ENCODE data around the gene NBAS.
"Not testable (repeated sequence)": the region's sequence is repeated elsewhere in the genome, so short reads cannot be mapped to it uniquely, and the experiment has no call there.

Gene NBAS

GRCh38 chr2:15520346-15520745, 40.8 kb downstream of the NBAS start:
- DNase-seq, result no peak

- DNase-seq, result not testable (repeated sequence)
These were observed 42.4 kb downstream of the NBAS start for GRCh38 chr2:15518759-15519158.

GRCh38 chr2:15517793-15518192, 43.3 kb downstream of the NBAS start:
- DNase-seq, result no peak

GRCh38 chr2:15511686-15512085, 49.4 kb downstream of the NBAS start:
- no peak for DNase-seq

- DNase-seq, result no peak
These were observed 50.6 kb downstream of the NBAS start for GRCh38 chr2:15510552-15510951.

- DNase-seq, result no peak
These were observed 51.0 kb downstream of the NBAS start for GRCh38 chr2:15510131-15510530.

GRCh38 chr2:15507697-15508096, 53.4 kb downstream of the NBAS start:
- no peak for DNase-seq

GRCh38 chr2:15507061-15507460, 54.1 kb downstream of the NBAS start:
- DNase-seq, result no peak

- DNase-seq, result no peak
These were observed 54.8 kb downstream of the NBAS start for GRCh38 chr2:15506229-15506819.

- no peak for DNase-seq
These were observed 56.1 kb downstream of the NBAS start for GRCh38 chr2:15504882-15505663.

GRCh38 chr2:15499251-15499650, 61.9 kb downstream of the NBAS start:
- not testable (repeated sequence) for DNase-seq

GRCh38 chr2:15498554-15498953, 62.6 kb downstream of the NBAS start:
- DNase-seq, result no peak

- DNase-seq, result no peak
These were observed 66.3 kb downstream of the NBAS start for GRCh38 chr2:15494877-15495276.

GRCh38 chr2:15492773-15493325, 68.3 kb downstream of the NBAS start:
- DNase-seq, result no peak

- no peak for DNase-seq
These were observed 74.4 kb downstream of the NBAS start for GRCh38 chr2:15486770-15487169.

GRCh38 chr2:15485949-15486348, 75.2 kb downstream of the NBAS start:
- no peak for DNase-seq

- DNase-seq, result no peak
These were observed 80.1 kb downstream of the NBAS start for GRCh38 chr2:15481000-15481399.

GRCh38 chr2:15480552-15480951, 80.6 kb downstream of the NBAS start:
- DNase-seq, result no peak

- no peak for DNase-seq
These were observed 88.3 kb downstream of the NBAS start for GRCh38 chr2:15472876-15473275.

- no peak for DNase-seq
These were observed 89.0 kb downstream of the NBAS start for GRCh38 chr2:15472133-15472532.

GRCh38 chr2:15471606-15472005, 89.5 kb downstream of the NBAS start:
- DNase-seq, result no peak

GRCh38 chr2:15460112-15460620, 101.0 kb downstream of the NBAS start:
- no peak for DNase-seq

GRCh38 chr2:15458277-15458676, 102.9 kb downstream of the NBAS start:
- no peak for DNase-seq

- DNase-seq, result no peak
These were observed 103.3 kb downstream of the NBAS start for GRCh38 chr2:15457868-15458267.

All from right hindlimb (tissue), 1 donor.